GM19351 (cell line): ENCODE measurements around the gene SLC5A12.
A peak's percentile ranks its signal among the peaks of the same experiment; 100 is the strongest.

Source experiments
- ATAC-seq: cut with Tn5 transposase; IDR thresholded peaks from one replicate; pipeline ENCODE4 v1.9.1; 2021; ENCODE audit warnings: mild to moderate bottlenecking, moderate library complexity; ENCODE audit not compliant: unreplicated experiment

Gene SLC5A12, protein sequence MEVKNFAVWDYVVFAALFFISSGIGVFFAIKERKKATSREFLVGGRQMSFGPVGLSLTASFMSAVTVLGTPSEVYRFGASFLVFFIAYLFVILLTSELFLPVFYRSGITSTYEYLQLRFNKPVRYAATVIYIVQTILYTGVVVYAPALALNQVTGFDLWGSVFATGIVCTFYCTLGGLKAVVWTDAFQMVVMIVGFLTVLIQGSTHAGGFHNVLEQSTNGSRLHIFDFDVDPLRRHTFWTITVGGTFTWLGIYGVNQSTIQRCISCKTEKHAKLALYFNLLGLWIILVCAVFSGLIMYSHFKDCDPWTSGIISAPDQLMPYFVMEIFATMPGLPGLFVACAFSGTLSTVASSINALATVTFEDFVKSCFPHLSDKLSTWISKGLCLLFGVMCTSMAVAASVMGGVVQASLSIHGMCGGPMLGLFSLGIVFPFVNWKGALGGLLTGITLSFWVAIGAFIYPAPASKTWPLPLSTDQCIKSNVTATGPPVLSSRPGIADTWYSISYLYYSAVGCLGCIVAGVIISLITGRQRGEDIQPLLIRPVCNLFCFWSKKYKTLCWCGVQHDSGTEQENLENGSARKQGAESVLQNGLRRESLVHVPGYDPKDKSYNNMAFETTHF

DNA sequence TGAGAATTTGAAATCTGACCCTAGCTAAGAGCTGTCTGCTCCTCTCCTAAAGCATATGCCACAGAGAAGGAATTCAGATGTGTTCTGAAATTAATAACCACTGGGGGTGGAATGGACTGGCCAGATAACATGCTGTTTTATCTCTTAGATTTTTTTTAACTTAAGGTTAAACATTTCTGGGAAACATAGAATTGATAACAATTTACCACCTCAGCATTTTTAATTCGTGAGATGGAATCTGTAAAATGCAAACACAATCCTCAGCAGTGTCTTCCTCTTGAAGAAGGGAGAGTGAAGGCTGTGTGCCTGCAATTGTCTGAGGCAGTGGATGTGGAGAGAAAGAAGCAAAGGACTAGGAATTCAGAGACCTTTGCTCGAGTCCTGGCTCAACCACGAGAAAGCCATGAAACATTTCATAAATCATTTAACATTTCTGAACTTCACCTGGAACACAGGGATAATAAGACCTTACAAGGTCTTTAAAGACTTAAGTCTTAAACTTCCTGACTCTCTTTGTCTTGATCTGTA lies at the start of gene SLC5A12:
Gene SLC5A12, minus strand, starts transcription at position 113 of the 528 bp plus-strand sequence. CDS start 346 bp downstream, outside the sequence.
- ATAC-seq, result no peak

DNA sequence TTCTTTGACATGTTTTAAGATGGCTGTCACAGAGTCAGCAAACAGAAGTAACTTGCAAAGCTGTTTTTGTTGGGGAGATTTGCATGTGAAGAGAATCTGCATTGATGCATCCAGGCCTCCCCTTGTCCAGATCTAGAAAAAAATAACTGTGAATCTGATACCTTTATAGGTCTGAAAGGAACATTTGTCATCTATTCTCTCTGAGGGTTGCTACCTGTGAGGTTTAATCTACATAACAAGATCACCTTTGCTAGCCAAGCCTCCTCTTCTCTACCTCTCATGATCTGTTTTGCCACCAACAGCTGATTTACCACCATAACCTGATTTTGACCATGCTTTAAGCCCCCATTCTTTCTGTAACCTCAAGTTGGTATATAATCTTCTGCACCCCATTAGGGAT lies 47.2 kb upstream of the SLC5A12 start:
- no peak for ATAC-seq

DNA sequence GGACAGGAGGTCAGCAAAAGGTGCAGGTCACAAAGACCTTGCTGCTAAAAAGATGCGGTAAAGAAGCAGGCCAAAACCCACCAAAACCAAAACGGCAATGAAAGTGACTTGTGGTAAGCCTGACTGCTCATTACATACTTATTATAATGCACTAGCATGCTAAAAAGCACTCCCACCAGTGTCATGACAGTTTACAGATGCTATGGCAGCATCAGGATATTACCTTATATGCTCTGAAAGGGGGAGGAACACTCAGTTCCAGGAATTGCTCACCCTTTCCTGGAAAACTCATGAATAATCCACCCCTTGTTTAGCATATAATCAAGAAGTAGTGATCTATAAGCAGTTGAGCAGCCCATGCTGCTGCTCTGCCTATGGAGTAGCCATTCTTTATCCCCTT lies 45.2 kb upstream of the SLC5A12 start:
- no peak for ATAC-seq

DNA sequence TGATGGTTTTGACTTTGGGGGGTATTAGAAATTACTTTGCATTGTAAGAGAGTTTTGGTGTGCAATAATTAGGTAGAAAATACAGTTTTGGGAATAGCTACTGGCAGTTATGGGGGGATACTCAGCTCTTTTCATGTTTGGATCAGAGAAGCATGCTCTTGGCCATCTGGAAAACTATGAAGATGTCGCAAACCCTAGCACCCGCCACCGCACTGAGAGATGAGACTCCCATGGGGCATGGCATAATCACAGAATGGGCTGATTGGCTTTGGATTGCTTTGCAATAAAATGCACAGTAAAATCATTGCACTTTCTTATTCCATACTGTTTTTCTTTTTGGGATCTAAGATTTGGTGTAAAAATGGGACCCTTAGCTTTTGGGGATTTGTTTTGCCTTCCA lies 43.5 kb upstream of the SLC5A12 start:
- ATAC-seq, result no peak

DNA sequence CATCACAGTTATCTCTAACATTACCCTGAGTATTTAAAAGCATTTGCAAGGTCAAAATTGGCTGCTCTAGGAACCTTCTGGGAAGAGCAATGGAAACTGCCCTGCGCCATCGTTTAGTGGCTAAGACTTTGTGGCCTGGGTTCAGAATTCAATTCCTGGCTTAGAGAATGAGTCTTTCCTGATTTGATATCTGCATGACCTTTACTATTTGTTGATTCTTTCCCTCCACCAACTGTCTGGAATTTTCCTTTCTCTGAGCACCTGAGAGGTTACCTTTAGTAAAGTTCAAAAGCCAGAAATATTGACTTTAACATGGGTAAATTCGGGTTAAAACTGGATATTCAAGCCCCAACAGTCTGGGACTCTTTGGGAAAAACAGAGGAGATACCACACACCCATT lies 43.0 kb upstream of the SLC5A12 start:
- ATAC-seq, result no peak

DNA sequence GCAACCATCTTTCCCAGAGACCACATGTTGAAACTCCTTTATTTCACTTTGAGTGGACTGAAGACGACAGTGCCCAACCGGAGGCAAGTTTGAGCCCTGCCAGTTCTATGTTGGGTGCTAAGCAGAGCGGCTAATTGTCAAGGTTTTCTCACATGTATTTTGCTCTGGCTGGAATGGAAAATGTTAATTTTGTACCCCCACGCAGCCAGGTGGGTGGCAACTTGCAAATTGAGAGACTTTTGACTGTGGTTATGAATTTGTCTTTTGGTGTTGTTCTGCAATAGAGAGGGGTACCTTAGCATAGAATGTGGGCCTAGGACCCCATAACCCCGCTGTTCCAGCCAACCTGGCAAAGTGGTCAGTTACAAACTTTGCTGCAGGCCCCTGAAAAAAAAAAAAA lies 42.5 kb upstream of the SLC5A12 start:
- no peak for ATAC-seq

DNA sequence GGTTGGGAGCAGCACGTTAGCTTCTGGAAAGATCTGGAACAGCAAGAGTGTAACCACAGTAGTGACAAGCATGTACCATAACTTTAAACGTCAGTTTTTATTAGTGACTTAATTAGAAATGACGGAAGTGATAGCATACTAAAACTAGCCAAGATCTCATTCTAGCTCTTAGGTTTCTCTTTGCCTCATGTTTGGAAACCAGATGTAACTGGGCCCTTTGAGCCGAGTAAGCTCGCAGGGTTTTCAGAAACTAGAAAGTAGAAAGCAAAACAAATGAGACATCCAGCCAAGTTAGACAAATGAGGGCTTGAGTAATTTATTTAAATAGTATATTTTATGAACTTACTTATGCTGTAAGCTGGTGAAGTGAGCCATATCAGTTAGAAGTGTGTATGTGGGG lies 40.2 kb upstream of the SLC5A12 start:
- no peak for ATAC-seq

DNA sequence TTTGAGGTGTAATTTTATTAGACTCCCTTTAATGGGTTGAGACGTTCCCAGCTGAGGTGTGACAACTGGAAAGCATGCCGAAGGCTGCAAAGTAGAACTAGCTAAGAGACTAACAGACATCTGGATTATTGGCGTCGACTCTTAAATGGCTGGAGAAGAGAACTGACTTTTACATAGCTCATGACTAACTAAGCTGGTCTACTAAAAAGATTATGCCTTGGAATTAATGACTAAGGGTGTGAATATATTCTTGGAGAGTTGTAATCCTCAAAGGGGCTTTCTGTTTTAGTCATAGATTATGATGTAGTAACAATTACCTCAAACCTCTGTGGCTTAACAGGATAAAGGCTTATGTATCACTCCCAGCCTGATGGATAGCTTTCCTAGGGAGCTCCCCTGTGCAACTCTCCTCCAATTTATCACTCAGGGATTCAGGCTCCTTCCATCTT lies 39.5 kb upstream of the SLC5A12 start:
- ATAC-seq, result no peak

DNA sequence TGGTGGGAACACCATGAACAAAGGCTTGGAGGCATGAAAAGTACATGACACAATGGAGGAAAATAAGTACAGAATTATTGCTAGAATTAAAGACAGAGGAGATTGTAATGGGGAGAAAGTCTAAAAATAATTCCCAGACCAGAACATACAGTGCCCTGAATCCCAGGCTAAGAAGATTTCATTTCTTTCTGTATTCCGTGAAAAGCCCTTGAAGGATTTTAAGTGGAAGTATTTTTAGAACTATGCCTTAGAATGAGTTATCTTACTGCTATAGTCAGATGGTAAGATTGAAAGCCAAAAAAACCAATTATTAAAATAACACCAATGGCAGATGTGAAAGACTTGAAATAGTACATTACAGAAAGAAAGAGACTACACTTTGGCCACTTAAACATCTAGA lies 36.1 kb upstream of the SLC5A12 start:
- no peak for ATAC-seq

DNA sequence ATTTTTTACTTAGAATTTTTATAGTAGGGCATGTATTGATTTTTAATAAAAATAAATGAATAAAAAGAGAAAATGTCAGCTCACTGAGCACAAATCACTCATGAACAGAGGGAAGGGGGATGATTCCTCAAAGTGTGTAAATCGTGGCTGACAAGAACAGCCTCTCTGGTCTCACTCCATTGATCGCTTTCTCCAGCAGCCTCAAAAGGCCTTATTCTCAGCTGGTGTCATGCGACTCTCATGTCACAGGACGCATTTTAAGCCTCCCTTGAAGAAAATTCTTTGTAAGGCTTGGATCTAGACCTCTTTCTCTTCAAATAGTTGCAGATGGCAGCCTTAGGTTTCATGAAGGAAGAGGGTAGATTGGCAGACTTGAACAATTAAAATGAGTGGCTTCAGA lies 33.9 kb upstream of the SLC5A12 start:
- ATAC-seq, result no peak

DNA sequence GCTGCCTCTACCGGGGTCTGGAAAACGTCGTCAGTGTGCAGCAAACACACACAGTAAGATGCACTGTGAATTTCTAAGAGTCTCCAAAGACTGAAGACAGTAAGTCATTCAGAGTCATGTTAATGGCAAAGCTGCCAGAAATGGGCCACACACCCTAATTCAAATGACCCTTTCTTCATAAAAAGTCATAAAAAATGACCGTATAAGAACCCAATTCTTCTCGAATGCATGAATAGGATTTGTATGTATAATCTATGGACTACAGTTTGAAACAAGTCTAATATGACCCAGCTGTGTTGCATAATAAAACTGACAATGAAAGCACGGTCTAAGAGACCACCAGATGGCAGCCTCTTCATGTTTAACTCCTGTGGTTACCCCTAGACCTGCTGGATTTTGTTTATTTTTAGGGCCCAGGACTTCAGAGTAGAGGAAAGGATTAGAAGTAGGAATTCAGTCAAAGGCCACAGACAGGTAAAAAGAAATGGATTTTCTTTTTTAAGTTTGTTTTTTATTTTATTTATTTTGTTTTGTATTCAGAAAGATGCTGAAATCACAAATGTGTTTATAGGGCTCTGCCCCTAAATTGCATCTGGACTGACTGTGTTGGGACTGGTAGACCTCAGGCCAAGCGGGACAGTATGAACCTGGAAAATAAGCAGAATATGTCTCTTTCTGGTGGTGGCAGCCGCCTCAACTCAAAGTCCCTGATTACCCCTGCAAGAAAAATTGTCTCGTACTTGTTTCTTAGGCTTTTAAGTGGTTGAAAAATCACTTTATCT lies 32.1 kb upstream of the SLC5A12 start:
- ATAC-seq, result peak; percentile 80

DNA sequence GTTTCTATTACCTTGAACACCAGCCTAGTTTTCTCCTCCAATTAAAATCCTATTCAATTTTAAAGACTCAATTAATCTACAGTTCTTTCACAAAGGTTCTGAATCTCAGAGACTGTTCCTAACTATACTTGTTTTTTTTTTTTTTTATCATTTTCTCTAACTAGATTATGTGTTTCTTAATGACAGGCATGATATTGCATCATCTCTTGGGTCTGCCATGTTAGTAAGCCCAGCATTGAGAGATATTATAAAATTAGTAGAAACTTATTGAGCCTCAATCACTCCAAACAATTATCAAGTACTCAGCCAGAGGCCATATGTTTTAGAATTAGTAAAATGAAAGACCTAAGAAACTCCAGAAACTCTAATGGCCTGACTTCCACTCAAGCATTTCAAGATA lies 28.1 kb upstream of the SLC5A12 start:
- no peak for ATAC-seq

DNA sequence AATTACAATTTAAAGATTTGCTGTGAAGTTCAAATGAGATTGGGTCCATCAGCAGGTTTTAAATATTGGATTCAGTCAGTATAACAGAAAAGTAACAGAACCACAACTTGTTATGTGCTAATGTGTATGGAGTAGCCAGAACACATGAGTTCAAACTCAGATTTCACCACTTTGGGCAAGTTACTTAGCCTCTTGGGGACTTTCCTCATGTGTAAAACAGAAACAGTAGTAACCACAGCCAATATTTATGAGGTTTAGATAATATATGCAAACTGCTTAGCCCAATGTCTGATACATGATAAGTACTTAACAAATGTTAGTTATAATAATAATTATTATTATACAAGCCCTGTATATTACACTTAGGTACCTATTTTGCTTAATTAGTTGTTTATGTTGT lies 21.8 kb upstream of the SLC5A12 start:
- ATAC-seq, result peak; percentile 76

DNA sequence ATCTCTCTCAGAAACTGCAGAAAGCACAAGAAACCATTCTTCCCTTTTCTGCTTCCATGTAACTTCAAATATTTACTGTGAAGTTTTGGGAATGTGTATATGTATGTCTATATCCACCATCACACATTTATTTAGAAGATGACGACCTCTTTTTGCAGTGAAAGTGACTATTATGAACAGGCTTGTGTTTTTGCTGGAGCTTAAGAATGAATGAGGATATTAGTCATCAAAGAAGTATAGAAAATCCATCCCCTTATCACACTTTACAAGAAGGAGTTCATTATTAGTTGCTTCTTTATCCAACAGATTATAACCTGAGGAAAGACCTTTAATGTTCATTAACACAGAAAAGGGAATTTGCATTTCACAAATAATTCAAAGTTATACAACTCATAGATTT lies 21.1 kb upstream of the SLC5A12 start:
- ATAC-seq, result no peak

DNA sequence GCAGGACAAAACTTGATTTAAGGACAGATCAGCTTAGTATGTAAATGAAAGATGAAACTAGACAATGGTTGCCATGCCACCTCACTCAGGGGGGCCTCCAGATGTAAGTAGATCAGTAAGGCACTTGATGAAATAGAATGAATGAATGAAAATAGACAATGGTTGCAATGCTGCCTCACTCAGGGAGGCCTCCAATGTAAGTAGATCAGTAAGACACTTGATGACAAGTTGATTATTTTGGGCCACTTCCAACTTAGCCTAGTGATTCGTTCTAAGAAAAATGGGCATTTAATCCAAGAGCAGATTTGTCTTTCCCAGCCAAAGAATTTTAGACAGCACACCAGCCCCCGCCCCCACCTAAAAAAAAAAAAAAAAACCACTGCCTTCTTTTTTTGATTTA lies 19.2 kb upstream of the SLC5A12 start:
- ATAC-seq, result no peak

DNA sequence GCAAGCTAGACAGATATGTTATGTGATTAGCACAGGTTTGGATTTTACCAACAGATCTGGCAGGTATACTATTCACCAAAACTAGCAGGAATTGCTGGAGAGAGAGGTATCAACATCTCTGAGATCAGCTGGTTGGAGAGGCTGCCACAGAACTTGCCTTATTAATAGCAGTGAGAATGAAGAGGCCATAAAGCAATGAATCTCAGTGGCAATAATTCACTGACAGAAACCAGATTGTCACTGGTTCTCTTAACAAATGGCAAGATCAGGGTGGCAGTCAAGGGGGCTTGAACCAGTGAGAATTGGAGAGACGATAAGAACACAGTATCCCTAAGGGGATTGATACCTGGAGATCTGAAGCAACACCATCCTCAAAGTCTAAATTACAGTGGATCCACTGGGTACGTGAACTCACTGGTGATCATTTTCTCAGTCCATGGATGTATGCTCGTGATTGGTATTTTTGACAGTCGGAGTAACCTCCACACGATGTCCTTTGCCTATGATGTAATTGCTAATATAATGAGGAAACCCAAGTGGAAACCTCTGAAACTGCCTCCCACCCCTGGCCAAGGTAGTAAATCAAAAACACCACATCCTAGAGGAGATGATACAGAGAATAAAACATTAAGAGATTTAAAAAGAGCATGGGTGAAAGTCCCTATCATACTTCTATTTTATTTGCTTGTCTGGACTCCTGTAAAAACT lies 17.7 kb upstream of the SLC5A12 start:
- ATAC-seq, result no peak

DNA sequence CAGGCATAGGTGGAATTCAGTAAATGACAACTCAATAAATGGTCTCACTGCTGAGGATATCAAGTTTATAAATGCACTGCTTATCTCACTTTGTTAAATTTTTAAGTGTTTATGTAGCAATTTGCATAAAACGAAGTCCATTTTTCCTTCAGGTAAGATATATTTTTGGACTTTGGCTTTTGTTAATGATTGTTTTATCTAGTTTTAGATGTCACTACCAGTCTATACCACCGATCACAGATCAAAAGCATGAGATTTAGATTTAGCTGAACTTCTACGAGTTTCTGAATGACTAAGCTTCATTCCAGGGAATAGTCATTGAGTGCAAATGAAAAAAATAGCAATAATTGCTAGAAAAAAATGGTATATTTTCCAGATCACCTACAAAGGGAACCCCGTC lies 12.8 kb upstream of the SLC5A12 start:
- no peak for ATAC-seq

DNA sequence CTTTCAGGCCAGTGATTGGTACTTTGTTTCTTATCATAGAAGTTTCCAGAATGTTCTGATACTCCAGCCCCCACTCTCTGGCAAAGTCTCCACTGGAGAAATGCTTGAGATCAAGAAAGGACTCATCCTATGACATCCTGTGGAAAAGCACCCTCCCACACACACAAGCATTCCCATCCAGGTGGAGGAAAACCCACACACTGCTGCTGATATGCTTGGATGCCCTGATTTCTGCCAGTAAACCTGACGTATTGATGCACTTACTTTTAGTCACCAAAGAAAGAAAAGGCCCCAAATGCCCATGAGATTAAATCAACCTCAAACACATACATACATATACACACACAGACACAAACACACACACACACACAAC lies 9.2 kb upstream of the SLC5A12 start:
- no peak for ATAC-seq

DNA sequence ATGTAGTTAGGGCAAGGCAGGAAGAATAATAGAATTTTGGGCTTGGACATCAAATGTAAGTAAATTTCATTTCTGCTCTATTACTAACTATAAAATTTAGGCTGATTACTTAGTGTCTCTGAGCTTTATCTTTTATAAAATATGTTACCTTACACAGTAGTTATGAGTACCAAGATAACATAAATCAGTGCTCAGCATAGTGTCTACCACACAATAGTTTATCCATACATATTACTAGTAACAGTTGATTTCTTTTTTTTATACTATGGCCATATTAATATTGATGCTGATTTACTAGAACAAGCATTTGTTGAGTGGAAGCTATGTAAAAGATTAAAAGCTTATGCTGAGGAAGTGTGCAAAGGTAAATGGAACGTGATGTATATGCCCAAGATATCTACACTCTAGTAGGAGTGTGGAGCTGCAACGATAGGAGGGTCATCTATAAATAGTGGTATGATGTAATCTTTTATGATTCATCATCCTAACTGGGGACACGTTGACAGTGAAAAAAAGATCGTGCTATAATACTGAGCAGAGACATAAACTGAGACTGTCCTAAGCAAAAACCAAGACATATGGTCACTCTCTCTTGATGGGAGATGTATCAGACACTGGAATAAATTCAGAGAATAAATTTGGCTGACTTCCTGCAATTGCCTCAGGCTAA lies 8.7 kb upstream of the SLC5A12 start:
- ATAC-seq, result no peak

DNA sequence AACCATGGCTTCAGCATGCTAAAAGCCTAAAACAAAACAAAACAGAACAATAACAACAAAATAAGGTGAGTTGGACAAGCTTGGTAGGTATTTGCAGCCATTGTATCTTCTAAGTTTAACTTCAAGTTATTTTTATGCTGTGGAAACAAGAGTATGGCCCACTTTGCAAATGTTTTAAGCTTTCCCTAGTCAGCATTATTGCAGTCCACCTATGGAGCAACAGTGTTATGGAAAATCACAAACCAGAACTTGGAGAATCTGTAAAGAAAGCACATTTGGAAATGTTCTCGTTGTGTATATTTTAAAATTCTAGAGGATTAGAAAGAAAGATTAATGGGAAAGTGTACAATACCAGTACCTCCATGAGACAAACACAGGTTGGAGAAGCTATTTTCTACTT lies 7.4 kb upstream of the SLC5A12 start:
- no peak for ATAC-seq
